Sciatic nerve (tissue), 2 donors: ENCODE data around the gene THAP12. TPM values are rescaled to one million over a fixed set of nuclear protein-coding genes. Genes with fewer than 3 reads are reported as not detected.
A peak's percentile ranks its signal among the peaks of the same experiment; 100 is the strongest.
"Not testable (repeated sequence)": the region's sequence is repeated elsewhere in the genome, so short reads cannot be mapped to it uniquely, and the experiment has no call there.

Experiments
- ATAC-seq: fragments of 200-7000 bp; cut with Tn5 transposase; one replicate; pipeline ENCODE4 v1.9.1; 2020; ENCODE audit warnings: mild to moderate bottlenecking, moderate library complexity
- DNase-seq: peaks from one replicate; pipeline ENCODE4 v3.0.0-alpha.2; 2020; ENCODE audit warnings: low spot score
- intact Hi-C: fragments of 100-400 bp; cut with DNase I; formaldehyde crosslinking; loops from one replicate; pipeline ENCODE4 v1.14.2; 2022
- total RNA-seq: library from RNA; stranded (reverse); fragmentation: NEBNext Ultra II Directional; extraction: Animal tissue kit (Norgen Biotek cat#: 25700); gene quantifications from one replicate; pipeline ENCODE4 v1.2.1, GENCODE V29; 2021
- donor health status: DM: no; HTN: no; CAD: no.
- donor health status: DM: no; HTN: no; CAD: no.

THAP12 gene
- total RNA-seq, 1 donor from 2014 or later = 45.6 TPM

GRCh38 chr11:76334826-76335389 lies 46.0 kb downstream of the THAP12 start:
- no peak for ATAC-seq
- no peak for DNase-seq
- intact Hi-C loops = no loop called here

DNA sequence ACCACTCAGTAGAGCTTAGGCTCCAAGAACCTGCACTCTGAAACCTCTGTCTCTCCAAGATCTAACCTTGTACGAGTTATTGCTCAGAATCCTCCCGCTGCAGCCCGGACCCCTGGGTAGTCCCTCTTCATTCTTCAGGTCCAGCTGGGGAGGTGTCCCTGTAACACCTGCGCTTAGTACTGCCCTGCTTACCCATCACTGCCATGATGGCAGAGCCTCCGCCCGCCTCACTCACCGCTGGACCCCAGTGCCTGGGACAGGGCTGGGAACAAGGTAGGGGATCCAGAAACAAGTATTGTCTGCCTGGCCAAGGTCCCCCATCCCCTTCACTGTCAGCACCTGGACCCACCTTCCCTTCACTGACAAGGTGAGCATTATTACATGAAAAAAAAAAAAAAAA lies 50.3 kb downstream of the THAP12 start:
- ATAC-seq (no peak), DNase-seq (no peak)
- intact Hi-C loops = no loop called here

DNA sequence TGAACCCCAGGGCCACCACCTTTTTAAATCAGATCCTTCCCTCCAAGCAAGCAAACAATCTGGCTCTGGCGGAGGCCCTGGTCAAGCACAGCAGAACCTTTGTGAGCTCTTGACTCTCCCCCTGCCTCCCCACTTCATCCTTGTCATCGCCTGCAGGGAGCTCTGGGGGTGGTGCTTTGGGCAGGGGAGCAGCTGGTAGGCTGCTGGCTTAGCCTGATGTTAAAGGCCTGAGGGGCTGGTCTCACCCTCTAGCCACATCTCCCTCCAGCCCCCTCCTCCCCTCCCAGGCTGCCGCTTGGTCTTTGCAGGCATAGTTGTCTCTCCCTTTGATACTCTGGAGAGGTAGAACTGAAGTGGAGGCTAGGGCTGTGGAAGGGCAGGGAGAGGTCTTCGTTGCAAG lies 50.9 kb downstream of the THAP12 start:
- intact Hi-C loops = no loop called here
- ATAC-seq = peak; percentile 10

DNA sequence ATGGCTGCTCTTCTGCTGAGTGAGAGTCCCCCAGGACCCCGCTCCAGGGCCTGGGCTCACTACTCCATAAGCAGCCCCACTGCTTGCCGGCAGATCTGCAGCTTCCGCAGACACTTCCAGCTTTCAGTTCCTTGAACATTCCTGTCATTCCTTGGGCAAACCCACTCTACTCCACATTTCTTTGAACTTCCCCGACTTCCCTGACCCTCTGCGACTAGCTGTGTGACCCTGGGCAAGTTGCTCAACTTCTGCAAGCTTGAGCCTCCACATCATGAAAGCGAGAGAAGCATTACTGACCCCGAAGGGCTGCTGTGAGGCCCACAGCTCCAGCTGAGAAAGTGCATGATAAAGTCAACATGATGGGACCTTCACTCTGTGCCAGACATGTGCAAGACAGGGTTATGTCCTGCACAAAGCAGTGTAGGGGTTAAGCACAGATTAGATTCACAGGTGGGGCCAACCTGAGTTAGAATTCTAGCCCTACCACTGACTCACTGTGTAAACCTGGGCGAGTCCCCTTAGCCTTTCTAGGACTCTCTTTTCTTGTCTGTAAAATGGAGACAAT lies 51.8 kb downstream of the THAP12 start:
- peak; percentile 70 for ATAC-seq
- no peak for DNase-seq
- intact Hi-C loops = no loop called here

More for the DNA sequence above, 50.9 kb downstream of the THAP12 start:
- no peak for DNase-seq

DNA sequence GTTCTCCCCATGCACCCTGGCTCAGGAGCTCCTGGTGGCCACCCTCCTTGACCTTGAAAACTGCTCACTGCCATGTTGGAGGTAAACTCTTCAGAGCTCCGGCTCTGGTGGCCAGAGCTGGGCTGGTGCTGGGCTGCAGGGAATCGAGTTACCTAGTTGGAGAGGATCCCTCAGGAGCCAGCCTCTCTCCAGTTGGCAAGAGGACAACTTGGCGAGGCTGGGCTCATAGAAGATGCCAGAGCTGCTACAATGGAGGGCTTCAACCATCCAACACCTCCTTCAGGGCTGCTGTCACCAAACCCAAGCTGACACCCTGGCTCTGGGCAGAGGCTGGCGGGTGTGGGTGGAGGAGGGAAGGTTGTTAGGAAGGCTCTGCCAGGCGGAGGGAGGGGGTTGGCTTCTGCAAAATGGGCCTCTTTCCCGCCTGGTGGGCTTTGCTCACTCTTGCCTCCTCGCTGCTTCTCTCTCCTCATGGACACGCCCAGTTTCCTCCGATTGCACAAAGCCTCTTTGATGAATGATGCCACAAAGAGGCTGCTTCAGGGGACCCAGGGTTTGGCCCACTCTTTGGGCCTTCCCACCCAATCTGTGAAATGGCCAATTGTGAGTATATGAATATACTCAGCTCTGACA lies 53.1 kb downstream of the THAP12 start:
- DNase-seq (no peak), ATAC-seq (no peak)
- intact Hi-C loops = no loop called here

DNA sequence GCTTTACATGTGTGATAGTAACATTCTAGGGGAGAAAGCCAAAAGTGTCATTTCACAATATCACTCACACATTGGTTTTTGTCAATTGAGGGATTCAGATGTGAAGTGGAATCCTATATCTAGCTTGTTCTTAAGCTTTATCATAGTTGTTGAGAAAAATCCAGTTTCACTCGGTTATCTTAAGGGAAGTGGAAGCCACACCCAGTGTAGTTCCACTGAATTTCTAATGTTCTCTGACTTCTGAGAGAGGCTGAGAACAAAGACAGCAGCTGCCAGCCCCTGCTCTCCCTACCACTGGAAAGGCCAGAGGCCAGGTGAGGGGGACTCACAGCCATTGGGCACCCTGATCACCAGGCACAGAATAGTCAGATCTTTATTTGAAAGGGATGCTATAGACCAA lies 53.7 kb downstream of the THAP12 start:
- ATAC-seq (no peak), DNase-seq (no peak)
- intact Hi-C loops = no loop called here

DNA sequence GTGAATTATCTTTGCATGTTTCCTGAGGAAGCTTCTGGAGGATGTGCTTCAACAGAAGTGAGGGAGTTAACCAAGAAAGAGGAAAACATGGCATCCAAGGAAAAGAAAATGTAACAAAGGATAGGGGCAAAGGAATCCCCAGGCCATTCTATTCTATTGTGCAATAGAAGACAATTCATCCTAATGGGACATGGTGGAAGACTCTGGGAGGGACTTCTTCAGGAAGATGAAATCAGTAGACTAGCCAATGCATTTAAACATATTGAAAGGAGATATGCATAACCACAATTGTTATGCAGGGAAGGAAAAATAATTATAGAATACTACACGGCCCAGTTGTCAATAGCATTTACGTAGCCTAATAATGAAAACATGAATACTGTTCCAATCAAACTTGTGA lies 55.7 kb downstream of the THAP12 start:
- DNase-seq (no peak), ATAC-seq (no peak)
- intact Hi-C loops = no loop called here

GRCh38 chr11:76323804-76324203 lies 57.1 kb downstream of the THAP12 start:
- DNase-seq = no peak
- intact Hi-C loops = no loop called here

DNA sequence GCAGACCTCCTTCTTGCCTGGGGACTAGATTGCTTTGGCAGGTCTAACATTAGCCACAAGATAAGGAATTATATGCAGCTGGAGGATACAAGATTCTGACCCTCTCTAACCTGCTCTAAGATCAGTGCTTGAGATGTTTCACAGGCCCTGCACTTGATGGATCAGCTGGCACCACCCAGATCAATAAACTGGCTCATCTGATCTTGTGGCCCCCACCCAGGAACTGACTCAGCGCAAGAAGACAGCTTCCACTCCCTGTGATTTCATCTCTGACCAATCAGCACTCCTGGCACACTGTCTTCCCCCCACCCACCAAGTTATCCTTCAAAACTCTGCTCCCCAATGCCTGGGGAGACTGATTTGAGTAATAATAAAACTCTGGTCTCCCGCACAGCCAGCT lies 57.6 kb downstream of the THAP12 start:
- intact Hi-C loops = not testable (repeated sequence)

More at GRCh38 chr11:76323804-76324203, 57.1 kb downstream of the THAP12 start:
- no peak for ATAC-seq

DNA sequence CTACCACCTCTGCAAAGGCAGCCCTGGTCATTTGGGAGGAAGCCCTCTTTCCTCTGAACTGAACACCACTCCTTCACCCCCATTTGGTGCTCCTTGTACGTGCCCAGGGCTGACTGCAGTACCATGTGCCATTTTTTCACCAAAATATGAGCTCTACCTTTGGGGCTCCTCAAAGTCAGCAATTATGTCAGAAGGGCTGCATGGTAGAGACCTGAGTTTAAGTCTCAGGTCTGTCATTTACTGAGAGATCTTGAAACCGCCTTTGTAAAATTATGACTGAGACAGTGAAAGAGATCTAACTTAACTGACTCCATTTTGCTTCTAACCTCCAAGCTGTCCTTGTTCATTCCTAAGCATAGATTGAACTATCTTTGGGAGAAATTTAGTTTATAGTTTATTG lies 58.0 kb downstream of the THAP12 start:
- DNase-seq (no peak), ATAC-seq (no peak)
- intact Hi-C loops = no loop called here

More for the DNA sequence above, 57.6 kb downstream of the THAP12 start:
- peak; percentile 1 for DNase-seq
- ATAC-seq = not testable (repeated sequence)

DNA sequence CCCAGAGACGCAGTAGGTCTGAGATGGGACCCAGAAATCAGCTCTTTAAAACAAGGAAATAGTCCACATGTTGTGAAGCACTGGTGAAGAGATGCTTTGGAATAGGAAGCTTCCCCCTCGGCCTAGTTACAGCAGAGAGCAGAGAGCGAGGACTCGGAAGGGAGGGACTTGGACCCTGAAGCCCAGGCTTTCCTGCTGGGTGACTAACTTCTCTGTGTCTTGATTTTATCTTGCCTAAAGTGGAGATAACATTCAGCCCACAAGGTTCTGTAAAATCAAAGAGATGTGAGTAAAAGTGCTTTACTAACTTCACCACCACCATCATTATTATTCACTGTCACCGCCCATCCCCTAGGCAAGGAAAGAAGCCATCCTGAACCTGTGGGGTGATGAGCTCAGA lies 58.4 kb downstream of the THAP12 start:
- intact Hi-C loops = no loop called here
- no peak for DNase-seq
- ATAC-seq = no peak

- no peak for DNase-seq
- no peak for ATAC-seq
- intact Hi-C loops = no loop called here
These were observed 59.0 kb downstream of the THAP12 start for GRCh38 chr11:76321820-76322524.

DNA sequence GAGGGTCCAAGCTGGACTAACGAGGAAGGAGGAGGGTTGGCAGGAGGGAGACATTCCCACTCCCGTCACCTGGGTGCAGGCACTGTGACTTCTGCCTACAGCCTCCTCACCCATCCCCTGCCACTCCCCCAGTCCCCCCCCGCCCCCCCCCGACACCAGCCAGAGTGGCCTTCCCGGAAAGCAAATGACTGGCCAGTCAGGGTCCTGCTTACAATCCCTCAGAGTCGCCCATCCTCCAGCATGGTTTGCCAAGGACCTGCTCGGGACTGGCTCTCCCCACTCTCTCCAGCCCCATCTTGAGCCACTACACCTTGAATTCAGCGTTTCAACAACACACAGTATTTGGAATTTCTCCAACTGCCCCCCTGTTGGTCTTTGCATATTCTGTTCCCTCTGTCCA lies 59.6 kb downstream of the THAP12 start:
- ATAC-seq (no peak), DNase-seq (no peak)
- intact Hi-C loops = no loop called here

DNA sequence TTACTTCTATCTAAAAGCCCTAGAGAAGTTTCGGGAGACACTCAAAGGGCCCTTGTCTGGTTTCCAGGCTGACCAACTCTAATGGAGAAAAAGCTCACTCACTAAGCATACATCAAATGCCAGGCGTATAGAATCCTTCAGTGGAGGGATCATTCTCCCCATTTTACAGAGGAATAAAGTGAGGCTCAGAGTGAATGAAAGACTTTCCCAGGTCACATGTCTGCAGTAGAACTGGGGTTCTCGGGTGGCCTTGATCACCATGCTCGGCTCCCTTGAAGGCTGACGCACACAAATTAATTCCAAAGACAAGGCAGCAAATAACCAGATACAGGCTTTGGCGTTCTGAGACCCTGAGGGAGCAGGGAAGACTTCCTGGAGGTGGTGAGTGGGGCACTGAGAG lies 60.0 kb downstream of the THAP12 start:
- DNase-seq (no peak), ATAC-seq (no peak)
- intact Hi-C loops = no loop called here

DNA sequence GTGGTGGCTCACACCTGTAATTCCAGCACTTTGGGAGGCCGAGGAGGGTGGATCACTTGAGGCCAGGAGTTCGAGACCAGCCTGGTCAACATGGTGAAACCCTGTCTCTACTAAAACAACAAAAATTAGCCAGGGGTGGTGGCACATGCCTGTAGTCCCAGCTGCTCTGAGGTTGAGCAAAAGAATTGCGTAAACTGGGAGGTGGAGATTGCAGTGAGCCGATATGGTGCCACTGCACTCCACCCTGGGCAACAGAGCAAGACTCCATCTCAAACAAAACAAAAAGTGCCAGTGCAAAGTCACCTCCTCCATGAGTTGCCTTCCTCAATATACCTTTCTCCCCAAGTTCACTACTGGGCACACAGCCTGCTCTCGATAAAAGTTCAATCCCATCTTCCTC lies 61.1 kb downstream of the THAP12 start:
- not testable (repeated sequence) for DNase-seq, ATAC-seq
- intact Hi-C loops = loop anchor here (5.0 to 10.0 kb wide), 2 partner anchors 112 to 425 kb away; partner anchors contain the start of gene WNT11

DNA sequence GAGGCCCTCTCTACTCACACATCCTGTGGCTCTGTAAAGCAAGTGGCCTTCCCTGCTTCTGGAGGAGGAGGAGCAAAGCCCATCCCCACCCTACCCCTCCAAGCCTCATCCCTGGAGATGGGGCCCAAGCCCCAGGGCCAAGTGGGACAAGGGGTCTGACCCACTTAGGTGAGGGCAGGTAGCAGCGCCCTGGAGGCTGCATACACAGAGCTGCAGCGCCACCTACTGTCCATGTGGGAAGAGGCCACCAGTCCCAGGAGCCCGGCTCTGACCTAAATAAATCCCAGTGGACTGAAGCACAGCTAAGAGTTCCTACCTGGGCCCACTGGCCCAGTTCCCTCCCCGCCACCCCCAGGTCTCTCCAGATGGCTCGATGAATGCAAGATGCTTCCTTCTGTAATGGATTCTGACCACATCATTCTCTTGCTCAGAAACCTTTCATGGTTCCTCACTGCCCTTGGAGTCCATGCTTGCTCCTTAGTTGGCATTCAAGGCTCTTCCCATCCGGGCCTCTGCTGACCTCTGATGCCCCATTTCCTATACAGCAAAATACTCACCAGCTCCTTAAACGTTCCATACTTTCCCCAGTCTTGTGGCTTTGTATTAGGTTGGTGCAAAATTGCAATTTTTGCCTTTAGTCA lies 62.1 kb downstream of the THAP12 start:
- ATAC-seq (peak; percentile 90), DNase-seq (peak; percentile 91)
- intact Hi-C loops = loop anchor here (5.0 to 10.0 kb wide), 2 partner anchors 112 to 424 kb away; partner anchors contain the start of gene WNT11

DNA sequence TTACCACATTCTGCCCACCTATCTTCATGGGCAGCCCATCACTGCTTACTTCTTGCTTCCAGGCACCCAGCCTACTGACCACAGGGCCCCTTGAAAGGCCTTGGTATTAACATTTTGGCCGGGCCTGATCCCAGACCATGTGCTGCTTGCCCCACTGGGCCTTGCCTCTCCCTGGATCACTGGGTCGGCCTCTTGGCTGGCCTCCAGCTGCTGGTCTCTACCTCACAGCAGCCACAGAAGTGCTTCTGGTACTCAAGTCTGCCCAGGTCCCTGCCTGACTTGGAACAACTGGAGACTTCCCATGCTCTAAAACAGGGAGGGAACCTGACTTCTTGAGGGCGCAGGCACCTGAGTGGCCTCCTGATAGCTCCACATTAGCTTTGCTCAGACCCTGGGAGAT lies 63.6 kb downstream of the THAP12 start:
- DNase-seq (no peak), ATAC-seq (no peak)
- intact Hi-C loops = loop anchor here (5.0 to 10.0 kb wide), 2 partner anchors 110 to 422 kb away; partner anchors contain the start of gene WNT11

DNA sequence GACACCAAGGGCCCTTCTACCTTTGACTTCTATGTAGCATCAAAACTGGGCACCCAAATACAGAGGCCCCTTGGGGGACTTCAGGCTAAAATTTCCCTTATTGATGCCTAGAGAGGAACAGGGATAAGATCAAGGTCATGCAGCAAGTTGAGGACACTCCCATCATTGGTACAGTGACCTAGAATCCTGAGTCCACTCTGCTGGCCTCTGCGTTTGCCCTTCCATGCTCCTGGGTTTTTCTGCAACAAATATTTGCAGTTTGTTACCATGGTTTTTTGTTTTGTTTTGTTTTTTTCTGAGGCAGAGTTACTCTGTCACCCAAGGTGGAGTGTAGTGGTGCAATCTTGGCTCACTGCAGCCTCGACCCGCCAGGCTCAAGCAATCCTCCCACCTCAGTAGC lies 64.2 kb downstream of the THAP12 start:
- ATAC-seq (no peak), DNase-seq (no peak)
- intact Hi-C loops = loop anchor here (5.0 to 10.0 kb wide), 2 partner anchors 109 to 422 kb away; partner anchors contain the start of gene WNT11

GRCh38 chr11:76315182-76315853 lies 65.6 kb downstream of the THAP12 start:
- DNase-seq (no peak), ATAC-seq (no peak)
- intact Hi-C loops = loop anchor here (5.0 to 10.0 kb wide), 2 partner anchors 108 to 421 kb away; partner anchors contain the start of gene WNT11
